CD4-positive, alpha-beta T cell treated with Interferon gamma for 1 hour (primary cell): Measurements from ENCODE around the gene APOL1.

Source experiments
- DNase-seq: peaks from one replicate; pipeline ENCODE4 v3.0.0-alpha.2; 2020

Gene APOL1

DNA sequence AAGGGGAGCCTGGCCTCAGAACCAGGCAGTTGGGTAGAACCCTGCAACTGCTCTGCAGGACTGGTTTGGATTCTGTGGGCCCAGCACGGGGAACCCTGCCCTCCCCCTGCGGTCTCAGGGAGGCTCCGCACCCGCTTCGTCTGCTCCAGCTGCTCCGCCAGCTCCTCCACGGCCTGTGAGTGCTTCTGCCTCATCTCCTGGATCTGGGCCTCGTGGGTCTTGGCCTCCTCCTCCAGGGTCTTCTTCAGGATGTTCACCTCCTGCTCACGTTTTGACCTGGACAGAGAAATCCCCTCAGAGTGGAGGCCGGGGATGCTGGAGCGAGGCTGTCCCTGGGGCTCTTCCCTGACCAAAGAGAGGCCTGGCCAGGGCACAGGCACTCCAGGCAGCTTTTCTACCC lies 41.9 kb downstream of the APOL1 start:
- no peak for DNase-seq

GRCh38 chr22:36295247-36295646 lies 42.3 kb downstream of the APOL1 start:
- no peak for DNase-seq

- DNase-seq = no peak
Observed at GRCh38 chr22:36296690-36297089, 43.8 kb downstream of the APOL1 start.

DNA sequence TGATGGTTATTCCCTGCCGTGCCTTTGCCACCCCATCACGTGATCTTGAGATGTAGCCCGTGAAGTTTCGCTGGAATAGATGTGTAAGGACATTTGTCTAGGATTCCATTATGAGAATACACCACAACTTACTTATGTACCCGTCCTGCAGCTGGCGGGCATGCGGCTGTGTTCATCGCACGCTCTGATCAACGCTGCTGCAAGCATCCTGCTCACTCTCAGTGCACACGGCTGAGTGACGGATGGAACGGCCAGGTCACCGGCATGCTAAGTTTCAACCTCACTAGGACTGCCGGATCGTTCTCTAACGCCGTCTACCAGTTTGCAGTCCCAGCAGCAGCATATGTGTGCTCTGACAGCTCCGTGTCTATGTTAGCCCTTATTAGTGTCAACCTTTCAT lies 44.6 kb downstream of the APOL1 start:
- DNase-seq = no peak

DNA sequence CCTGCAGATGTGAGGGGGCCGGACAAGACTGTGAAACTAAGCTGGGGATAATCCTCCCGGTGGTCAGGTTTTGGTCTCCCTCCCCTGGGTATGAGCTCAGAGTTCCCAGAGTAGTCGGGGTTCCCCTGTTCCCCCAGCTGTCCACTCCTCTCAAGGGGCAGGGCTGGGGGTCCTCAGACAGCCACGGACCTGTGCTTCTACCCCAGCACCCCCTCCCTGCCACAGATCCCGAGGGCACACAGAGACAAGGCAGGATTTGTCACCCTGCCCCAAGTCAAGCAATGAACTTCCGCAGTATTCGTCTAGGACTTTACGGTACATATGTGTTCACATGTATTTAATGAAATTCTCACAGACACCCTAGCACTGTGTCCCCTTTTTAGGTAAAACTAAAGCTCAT lies 45.2 kb downstream of the APOL1 start:
- no peak for DNase-seq

GRCh38 chr22:36298601-36299000 lies 45.7 kb downstream of the APOL1 start:
- DNase-seq = no peak

GRCh38 chr22:36299295-36299694 lies 46.4 kb downstream of the APOL1 start:
- no peak for DNase-seq

- no peak for DNase-seq
Observed at GRCh38 chr22:36299911-36300310, 47.0 kb downstream of the APOL1 start.

DNA sequence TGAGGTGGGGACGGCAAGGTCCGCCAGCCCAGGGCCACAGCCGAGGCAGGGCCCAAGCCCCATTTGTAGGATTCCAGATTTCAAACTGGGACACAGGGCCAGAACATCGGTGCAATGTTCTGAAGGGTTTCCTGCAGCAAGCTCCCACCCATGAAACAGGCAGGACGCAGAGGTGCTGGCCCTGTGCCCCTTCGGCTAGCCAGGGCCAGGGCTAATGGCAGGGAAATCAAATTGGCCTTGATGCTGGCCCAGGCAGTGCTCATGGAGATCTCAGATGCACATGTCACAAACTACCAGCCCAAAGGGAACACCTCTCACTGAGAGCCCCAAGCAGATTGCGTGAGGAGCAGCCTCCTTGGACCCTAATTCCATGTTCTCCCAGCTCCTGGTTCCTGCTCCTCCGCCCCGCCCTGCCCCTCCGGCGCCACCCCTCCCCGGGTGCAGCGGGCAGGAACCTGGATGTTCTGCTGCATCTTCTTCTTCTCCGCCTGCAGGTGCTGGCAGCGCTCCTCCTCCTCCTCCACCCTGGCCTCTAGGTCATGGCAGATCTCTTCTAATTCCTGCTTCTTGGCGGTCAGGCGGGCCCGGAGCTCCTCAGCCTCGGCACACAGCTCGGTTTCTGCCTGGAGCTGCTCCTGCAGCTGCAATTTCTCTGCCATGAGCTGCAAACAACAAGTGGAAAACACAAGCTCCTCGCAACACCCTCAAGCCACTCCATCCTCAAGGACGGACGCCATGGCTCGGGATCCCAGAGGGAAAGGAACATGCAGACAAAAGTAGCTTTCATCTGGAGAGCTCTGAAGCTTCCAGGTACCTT lies 47.7 kb downstream of the APOL1 start:
- no peak for DNase-seq

DNA sequence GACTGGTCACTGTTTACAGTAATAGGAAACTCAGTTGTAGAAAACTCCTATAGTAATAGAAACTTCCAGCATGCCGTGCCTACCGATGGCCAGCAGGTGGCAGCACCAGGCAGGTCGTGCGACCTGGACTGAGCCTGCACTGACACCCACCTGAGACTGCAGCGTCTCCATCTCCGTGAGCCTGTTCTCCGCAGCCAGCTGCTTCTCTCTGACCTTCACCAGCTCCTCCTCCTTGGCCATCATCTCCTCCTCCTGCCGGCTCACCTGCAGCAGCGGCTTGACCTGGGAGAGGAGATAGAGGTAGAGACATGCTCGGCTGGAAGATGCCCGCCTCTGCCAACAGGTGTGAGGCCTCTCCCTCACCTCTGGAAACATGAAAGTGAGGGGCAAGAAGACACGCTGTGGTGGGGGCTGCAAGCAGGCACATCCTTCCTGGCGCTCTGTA lies 48.5 kb downstream of the APOL1 start:
- peak; percentile 75 for DNase-seq

GRCh38 chr22:36301851-36302250 lies 48.9 kb downstream of the APOL1 start:
- no peak for DNase-seq

- DNase-seq = no peak
Observed at GRCh38 chr22:36302439-36303114, 49.6 kb downstream of the APOL1 start.

DNA sequence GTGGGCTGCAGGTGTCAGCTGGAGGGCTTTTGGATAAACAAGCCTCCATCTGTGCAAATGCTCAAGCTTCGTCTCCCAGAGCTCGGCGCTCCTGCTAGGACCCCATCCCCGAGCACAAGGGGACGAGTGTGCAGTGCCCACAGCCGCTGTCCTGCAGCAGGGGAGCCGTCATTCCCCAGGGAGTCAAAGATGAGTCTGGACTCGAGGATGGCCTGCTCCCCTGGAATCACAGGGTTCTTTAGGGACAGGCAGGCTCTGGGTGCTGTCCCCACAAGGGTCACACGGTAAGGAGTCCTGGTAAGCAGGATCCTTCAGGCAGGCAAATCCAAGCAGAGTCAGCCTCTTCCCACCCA lies 50.2 kb downstream of the APOL1 start:
- DNase-seq = no peak

- no peak for DNase-seq
Observed at GRCh38 chr22:36303874-36304273, 50.9 kb downstream of the APOL1 start.

DNA sequence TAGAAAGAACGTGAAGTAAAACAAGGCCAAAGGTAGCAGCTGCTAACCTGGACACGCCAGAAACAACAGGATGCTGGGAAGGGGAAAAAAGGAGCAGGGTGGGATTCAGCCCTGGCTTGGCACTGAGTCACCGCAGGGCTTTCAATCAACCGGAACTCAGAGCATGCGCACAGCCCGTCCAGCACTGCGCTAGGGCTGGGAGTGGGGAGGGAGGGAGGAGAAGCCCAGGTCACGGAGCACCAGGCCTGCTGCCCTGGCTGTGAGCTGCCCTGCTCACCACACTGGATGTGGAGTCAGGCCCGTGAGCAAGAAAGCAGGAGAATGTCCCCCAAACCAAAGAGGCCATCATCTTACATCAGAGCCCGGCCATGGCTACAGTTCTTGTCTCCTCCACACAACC lies 51.5 kb downstream of the APOL1 start:
- DNase-seq = no peak

GRCh38 chr22:36305813-36306212 lies 52.9 kb downstream of the APOL1 start:
- DNase-seq = no peak

- no peak for DNase-seq
Observed at GRCh38 chr22:36306227-36306626, 53.3 kb downstream of the APOL1 start.

- no peak for DNase-seq
Observed at GRCh38 chr22:36308880-36309279, 55.9 kb downstream of the APOL1 start.

DNA sequence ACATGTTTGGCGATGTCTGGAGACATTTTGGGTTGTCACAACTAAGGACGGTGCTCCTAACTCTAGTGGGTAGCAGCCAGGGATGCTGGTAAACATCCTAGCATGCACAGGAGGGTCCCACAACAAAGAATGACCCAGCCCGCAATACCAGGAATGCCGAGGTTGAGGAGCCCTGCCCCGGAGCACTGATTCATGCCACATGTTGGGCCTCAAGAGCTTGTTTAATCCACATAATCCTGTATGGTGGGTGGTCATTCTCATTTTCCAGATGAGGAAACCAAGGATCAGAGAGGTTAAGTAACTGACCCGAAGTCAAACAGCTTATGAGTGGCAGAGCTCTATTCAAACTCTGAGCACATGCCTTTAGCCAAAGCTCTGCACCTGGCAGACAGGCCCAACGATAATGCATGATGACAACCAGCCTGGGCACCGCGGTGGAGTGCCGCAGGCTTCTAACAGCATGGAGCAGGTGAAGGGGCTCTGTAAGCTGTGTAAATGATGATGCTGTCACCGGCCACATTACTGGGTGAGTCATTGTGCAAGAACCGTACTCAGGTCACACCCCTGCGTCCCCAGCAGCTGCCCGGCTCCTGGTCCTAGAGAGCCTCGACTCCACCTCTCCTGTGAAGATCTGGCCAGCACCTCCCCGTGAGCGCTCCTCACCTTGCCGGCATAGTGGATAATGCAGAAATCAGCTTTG lies 58.6 kb downstream of the APOL1 start:
- no peak for DNase-seq

DNA sequence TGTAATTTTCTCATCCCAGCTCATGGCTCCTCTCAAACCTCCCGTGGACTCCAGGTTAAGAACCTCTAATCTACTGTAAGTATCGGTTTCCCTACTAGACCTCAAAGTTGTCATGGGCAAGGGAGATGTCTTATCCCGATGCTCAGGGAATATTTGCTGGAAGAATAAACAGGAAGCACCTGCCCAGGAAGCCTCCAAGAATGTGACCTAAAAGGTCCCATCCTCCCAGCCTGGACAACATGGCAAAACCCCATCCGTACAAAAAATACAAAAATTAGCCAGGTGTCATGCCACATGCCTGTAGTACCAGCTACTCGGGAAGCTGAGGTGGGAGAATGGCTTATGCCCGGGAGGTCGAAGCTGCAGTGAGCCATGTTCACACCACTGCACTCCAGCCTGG lies 62.4 kb downstream of the APOL1 start:
- no peak for DNase-seq

DNA sequence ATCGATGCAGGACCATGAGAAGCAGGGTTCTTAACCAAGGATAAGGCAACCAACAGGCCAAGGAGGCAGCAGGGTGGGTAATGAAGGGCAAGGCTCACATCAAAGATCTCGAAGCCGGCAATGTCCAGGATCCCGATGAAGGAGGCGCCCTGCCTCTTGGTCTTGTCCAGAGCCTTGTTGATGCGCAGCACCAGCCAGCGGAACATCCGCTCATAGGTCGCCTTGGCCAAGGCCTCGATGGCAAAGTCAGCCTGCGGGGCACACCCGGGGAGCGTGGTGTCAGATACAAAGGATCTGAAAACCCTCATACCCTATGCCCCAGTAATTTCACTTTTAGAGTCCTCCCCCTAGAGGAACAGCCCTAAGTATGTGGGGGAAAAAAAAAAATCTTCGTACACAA lies 63.5 kb downstream of the APOL1 start:
- DNase-seq = no peak
